Measurements from ENCODE around the gene CCDC14.
A peak's percentile ranks its signal among the peaks of the same experiment; 100 is the strongest.

The CCDC14 gene

DNA sequence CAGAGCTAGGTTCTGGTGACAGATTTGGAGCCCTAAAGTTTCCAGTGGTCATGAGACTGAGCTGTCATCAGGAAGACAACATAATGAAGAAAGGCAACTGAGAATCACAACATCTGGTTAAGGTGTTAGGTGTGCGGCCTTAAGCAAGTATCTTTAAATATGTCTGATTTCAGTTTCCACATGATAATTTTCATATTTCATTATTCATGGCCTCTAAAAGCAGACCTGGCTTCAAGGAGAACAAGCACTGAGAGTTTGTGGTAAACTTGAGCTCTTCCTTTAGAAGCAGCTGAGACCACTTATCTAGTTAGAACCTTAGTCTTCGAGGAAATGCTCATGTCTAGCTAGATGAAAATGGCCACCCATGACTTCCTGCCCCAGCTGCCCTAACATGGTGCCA lies 51.2 kb downstream of the CCDC14 start:
- Histone ChIP-seq H3K9me2 (replicated peaks; ENCODE audit: control insufficient read depth, low read length) (no peaks in the 10 kb centered on the region), H3F3A (ENCODE audit: control insufficient read depth, insufficient read depth) (no peaks in the 10 kb centered on the region), H4K20me1 (ENCODE audit: control insufficient read depth, insufficient read depth, low read depth, low read length) (no peaks in the 10 kb centered on the region), H3K27ac (ENCODE audit: low read depth, low read length) (no peak overlapping the region), H3K4me1 (ENCODE audit: control insufficient read depth, low read length) (no peaks in the 10 kb centered on the region), H3K27me3 (ENCODE audit: control insufficient read depth, low read length) (no peaks in the 10 kb centered on the region; the same call in 1 of the 2 replicates), H3K4me2 (ENCODE audit: low read length) (no peak overlapping the region), H3K4me3 (ENCODE audit: low read length) (no peak overlapping the region), H3K79me2 (ENCODE audit: control insufficient read depth, low read length) (no peaks in the 10 kb centered on the region), H3K36me3 (ENCODE audit: control insufficient read depth, low read length) (peaks cover 3% of the 10 kb centered on the region; the same call in 1 of the 2 replicates), H3K9me3 (ENCODE audit: control insufficient read depth, insufficient read depth, low read length) (no peaks in the 10 kb centered on the region)
- TF ChIP-seq, protein P1, sequence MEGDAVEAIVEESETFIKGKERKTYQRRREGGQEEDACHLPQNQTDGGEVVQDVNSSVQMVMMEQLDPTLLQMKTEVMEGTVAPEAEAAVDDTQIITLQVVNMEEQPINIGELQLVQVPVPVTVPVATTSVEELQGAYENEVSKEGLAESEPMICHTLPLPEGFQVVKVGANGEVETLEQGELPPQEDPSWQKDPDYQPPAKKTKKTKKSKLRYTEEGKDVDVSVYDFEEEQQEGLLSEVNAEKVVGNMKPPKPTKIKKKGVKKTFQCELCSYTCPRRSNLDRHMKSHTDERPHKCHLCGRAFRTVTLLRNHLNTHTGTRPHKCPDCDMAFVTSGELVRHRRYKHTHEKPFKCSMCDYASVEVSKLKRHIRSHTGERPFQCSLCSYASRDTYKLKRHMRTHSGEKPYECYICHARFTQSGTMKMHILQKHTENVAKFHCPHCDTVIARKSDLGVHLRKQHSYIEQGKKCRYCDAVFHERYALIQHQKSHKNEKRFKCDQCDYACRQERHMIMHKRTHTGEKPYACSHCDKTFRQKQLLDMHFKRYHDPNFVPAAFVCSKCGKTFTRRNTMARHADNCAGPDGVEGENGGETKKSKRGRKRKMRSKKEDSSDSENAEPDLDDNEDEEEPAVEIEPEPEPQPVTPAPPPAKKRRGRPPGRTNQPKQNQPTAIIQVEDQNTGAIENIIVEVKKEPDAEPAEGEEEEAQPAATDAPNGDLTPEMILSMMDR (IDR thresholded peaks at IDR 0.05; ENCODE audit: low read depth, low read length, poor library complexity, severe bottlenecking): no peak
- TF ChIP-seq EZH2phosphoT487 (IDR thresholded peaks at IDR 0.05; ENCODE audit: borderline replicate concordance, low read length): no peak

DNA sequence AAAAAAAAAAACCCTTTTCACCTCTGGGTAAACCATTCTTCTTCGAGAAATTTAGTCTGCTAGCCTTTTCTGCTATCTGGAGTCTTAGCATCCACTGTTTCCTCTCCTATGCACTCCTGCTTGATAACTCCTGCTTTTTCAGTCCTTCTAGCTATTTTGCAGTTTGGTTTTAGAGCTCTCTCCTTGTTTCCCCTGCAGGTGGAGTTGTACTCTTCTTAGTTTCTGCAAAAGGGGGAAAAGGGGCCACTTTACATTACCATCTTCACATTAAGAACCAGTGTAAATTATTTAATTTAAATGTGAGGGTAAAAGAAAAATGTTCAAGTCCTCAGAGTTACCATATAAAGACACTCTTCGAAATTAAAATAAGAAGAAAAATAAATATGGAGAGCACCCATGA lies 53.3 kb downstream of the CCDC14 start:
- no peak for TF ChIP-seq EZH2phosphoT487 (IDR thresholded peaks at IDR 0.05; ENCODE audit: borderline replicate concordance, low read length)
- TF ChIP-seq, protein P1 (IDR thresholded peaks at IDR 0.05; ENCODE audit: low read depth, low read length, poor library complexity, severe bottlenecking): peak; percentile 15

DNA sequence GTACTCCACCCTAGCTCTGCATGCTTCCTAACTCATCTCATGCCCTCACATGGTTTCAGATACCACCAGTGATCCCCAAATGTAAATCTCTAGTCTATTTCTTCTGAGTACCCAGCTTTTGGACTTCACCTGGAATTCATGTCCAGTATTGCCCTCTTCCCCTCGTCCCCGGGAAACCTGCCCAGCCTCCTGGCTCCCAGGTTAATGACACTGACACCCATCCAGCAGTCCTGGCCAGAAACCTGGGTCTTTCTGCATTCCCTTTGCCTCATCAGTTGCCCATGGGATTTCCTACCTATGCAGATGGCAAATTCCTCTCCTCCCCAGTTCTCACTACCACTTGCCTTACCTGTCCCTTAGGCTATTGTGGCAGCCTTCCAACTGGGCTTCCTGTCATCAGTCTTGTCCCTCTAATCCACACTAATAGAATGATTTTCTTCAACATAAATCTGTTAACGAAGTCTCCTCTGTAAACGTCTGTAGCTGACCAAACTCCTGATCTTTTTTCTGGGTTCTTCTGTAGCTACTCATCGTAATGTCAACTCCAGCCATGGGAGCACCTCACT lies 61.6 kb downstream of the CCDC14 start:
- no peaks in the 10 kb centered on the region for H3K79me2 ChIP-seq (ENCODE audit: control insufficient read depth, low read length)
- no peaks in the 10 kb centered on the region for H3F3A ChIP-seq (ENCODE audit: control insufficient read depth, insufficient read depth)
- no peak overlapping the region for H3K27ac ChIP-seq (ENCODE audit: low read depth, low read length)
- no peaks in the 10 kb centered on the region for H3K27me3 ChIP-seq (ENCODE audit: control insufficient read depth, low read length)
- no peak overlapping the region for H3K4me3 ChIP-seq (ENCODE audit: low read length)
- H3K9me3 ChIP-seq (ENCODE audit: control insufficient read depth, insufficient read depth, low read length): peaks cover under 1% of the 10 kb centered on the region; the same call in 1 of the 2 replicates
- TF ChIP-seq, protein P1 (IDR thresholded peaks at IDR 0.05; ENCODE audit: low read depth, low read length, poor library complexity, severe bottlenecking): no peak
- TF ChIP-seq EZH2phosphoT487 (IDR thresholded peaks at IDR 0.05; ENCODE audit: borderline replicate concordance, low read length): no peak
- H3K9me2 ChIP-seq (replicated peaks; ENCODE audit: control insufficient read depth, low read length): no peaks in the 10 kb centered on the region
- H3K4me2 ChIP-seq (ENCODE audit: low read length): no peak overlapping the region
- H4K20me1 ChIP-seq (ENCODE audit: control insufficient read depth, insufficient read depth, low read depth, low read length): no peaks in the 10 kb centered on the region
- H3K36me3 ChIP-seq (ENCODE audit: control insufficient read depth, low read length): no peaks in the 10 kb centered on the region
- H3K4me1 ChIP-seq (ENCODE audit: control insufficient read depth, low read length): no peaks in the 10 kb centered on the region

More for the DNA sequence above, 53.3 kb downstream of the CCDC14 start:
- Histone ChIP-seq H3K36me3 (ENCODE audit: control insufficient read depth, low read length) (no peaks in the 10 kb centered on the region), H3K79me2 (ENCODE audit: control insufficient read depth, low read length) (no peaks in the 10 kb centered on the region), H3K27me3 (ENCODE audit: control insufficient read depth, low read length) (no peaks in the 10 kb centered on the region; the same call in 1 of the 2 replicates), H3K4me2 (ENCODE audit: low read length) (no peak overlapping the region), H4K20me1 (ENCODE audit: control insufficient read depth, insufficient read depth, low read depth, low read length) (no peaks in the 10 kb centered on the region), H3K27ac (ENCODE audit: low read depth, low read length) (no peak overlapping the region), H3K9me2 (replicated peaks; ENCODE audit: control insufficient read depth, low read length) (no peaks in the 10 kb centered on the region), H3K4me3 (ENCODE audit: low read length) (no peak overlapping the region), H3F3A (ENCODE audit: control insufficient read depth, insufficient read depth) (no peaks in the 10 kb centered on the region), H3K4me1 (ENCODE audit: control insufficient read depth, low read length) (no peaks in the 10 kb centered on the region), H3K9me3 (ENCODE audit: control insufficient read depth, insufficient read depth, low read length) (no peaks in the 10 kb centered on the region)

Data from DOHH2 (cell line).